Mammary epithelial cell (primary cell): Measurements from ENCODE around the gene CDK7.

Experiments
- EZH2 ChIP-seq: IDR thresholded peaks from 2 replicates; pipeline ENCODE4 v1.6.1; 2012; ENCODE audit warnings: low read length, inconsistent platforms, borderline replicate concordance
- TF ChIP-seq, protein P1 (sequence below), 2 donors: IDR thresholded peaks in 1 of 2; conservative IDR thresholded peaks in 1 of 2; 2 replicates each; pipeline ENCODE4 v1.5.1; 2011 to 2012; ENCODE audit warnings: inconsistent platforms in 2 of 2, low read length in 2 of 2, mild to moderate bottlenecking in 2 of 2, control low read depth in 1 of 2, low read depth in 1 of 2; ENCODE audit not compliant: insufficient read depth in 1 of 2; ENCODE audit errors: extremely low read depth in 1 of 2

DNA sequence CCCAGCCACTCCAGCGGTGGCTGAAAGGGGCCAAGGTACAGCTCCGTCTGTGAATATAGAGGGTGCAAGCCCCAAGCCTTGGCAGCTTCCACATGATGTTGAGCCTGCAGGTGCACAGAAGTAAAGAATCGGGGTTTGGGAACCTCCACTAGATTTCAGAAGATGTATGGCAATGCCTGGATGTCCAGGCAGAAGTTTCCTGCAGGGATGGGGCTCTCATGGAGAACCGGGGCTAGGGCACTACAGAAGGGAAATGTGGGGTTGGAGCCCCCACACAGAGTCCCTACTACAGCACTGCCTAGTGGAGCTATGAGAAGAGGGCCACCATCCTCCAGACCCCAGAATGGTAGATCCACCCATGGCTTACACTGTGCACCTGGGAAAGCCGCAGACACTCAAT is 74.7 kb downstream of the CDK7 start:
- TF ChIP-seq, protein P1, sequence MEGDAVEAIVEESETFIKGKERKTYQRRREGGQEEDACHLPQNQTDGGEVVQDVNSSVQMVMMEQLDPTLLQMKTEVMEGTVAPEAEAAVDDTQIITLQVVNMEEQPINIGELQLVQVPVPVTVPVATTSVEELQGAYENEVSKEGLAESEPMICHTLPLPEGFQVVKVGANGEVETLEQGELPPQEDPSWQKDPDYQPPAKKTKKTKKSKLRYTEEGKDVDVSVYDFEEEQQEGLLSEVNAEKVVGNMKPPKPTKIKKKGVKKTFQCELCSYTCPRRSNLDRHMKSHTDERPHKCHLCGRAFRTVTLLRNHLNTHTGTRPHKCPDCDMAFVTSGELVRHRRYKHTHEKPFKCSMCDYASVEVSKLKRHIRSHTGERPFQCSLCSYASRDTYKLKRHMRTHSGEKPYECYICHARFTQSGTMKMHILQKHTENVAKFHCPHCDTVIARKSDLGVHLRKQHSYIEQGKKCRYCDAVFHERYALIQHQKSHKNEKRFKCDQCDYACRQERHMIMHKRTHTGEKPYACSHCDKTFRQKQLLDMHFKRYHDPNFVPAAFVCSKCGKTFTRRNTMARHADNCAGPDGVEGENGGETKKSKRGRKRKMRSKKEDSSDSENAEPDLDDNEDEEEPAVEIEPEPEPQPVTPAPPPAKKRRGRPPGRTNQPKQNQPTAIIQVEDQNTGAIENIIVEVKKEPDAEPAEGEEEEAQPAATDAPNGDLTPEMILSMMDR (conservative IDR thresholded peaks at IDR 0.05 in 1 of 2, IDR thresholded peaks at IDR 0.05 in 1 of 2; ENCODE audit: extremely low read depth in 1 of 2, insufficient read depth in 1 of 2, low read depth in 1 of 2, low read length in 2 of 2), result no peak
- TF ChIP-seq EZH2, result no peak
